Esophagus squamous epithelium (tissue), 5 donors: ENCODE results near the gene ACTL7A. TPM values are rescaled to one million over a fixed set of nuclear protein-coding genes. Genes with fewer than 3 reads are reported as not detected.
"Not testable (repeated sequence)": the region's sequence is repeated elsewhere in the genome, so short reads cannot be mapped to it uniquely, and the experiment has no call there.

Experiments
- DNase-seq: peaks from one replicate; lab custom pipeline; 2025; lab: John Stamatoyannopoulos, UW
- H3K27ac ChIP-seq, 4 donors: fragments of 200-600 bp; sonication (generic); one replicate each; pipeline ENCODE4 v1.5.1; 2016 to 2019; ENCODE audit warnings: mild to moderate bottlenecking in 1 of 4
- H3K27me3 ChIP-seq, 4 donors: fragments of 200-600 bp; sonication (generic); 1 replicate in 3 of 4; 2 replicates in 1 of 4; pipeline versions ENCODE4 v1.5.1 to v1.6.0; 2017 to 2021; ENCODE audit warnings: antibody characterized with exemption in 1 of 4
- H3K36me3 ChIP-seq, 3 donors: fragments of 200-600 bp; sonication (generic); one replicate each; pipeline ENCODE4 v1.5.1; 2016 to 2019
- H3K4me1 ChIP-seq, 3 donors: fragments of 200-600 bp; sonication (generic); one replicate each; pipeline ENCODE4 v1.5.1; 2017 to 2019
- H3K4me3 ChIP-seq, 4 donors: fragments of 200-600 bp; sonication (generic); 1 replicate in 3 of 4; 2 replicates in 1 of 4; pipeline ENCODE4 v1.5.1; 2016 to 2019; ENCODE audit warnings: mild to moderate bottlenecking in 2 of 4, moderate library complexity in 1 of 4
- H3K9me3 ChIP-seq, 3 donors: fragments of 200-600 bp; sonication (generic); one replicate each; pipeline ENCODE4 v1.5.1; 2016 to 2019
- CTCF ChIP-seq, 6 experiments: fragments of 450-650 bp in 4 of 6; fragments of 200-600 bp in 2 of 6; sonication (generic) in 2 of 6; IDR thresholded peaks; one replicate each; pipeline ENCODE4 v1.5.1; 2016 to 2019; ENCODE audit warnings: antibody characterized with exemption in 6 of 6, mild to moderate bottlenecking in 4 of 6, moderate library complexity in 4 of 6
- POLR2A ChIP-seq, 4 donors: fragments of 450-650 bp; IDR thresholded peaks; one replicate each; pipeline ENCODE4 v1.6.1; 2017; ENCODE audit warnings: antibody characterized with exemption in 4 of 4, mild to moderate bottlenecking in 4 of 4, moderate library complexity in 3 of 4
- WGBS, 2 donors: methylation state at CpG; one replicate each; pipeline ENCODE4 v1.1.5; 2018; 5-methylcytosine and 5-hydroxymethylcytosine counted together
- intact Hi-C: fragments of 100-400 bp; cut with DNase I; formaldehyde crosslinking; loops from one replicate; pipeline ENCODE4 v1.15.0; 2022
- total RNA-seq, 4 donors: library from RNA; depleted of rRNA; stranded (reverse); fragments of >200 nt; gene quantifications; one replicate each; pipeline ENCODE4 v1.1.0, GENCODE V29; 2016
- donor health status: DM: yes; HTN: yes; CAD: no.

Gene ACTL7A
- total RNA-seq, 4 donors from 2014 or later: not detected

- H3K27ac ChIP-seq: no peak overlapping the region
- TF ChIP-seq CTCF (IDR thresholded peaks at IDR 0.05) (no peak), POLR2A (IDR thresholded peaks at IDR 0.05) (no peak)
- 58 to 70% methylated on average over 2 of the region's 2 CpGs for WGBS, 2 donors
- DNase-seq: no peak
- H3K4me1 ChIP-seq: peaks cover 7 to 32% (median 8%) of the 10 kb centered on the region in 3 donors
- no peaks in the 10 kb centered on the region for H3K27me3 ChIP-seq
- no peaks in the 10 kb centered on the region for H3K9me3 ChIP-seq
- no peaks in the 10 kb centered on the region for H3K36me3 ChIP-seq
- intact Hi-C loops: no loop called here
- no peak overlapping the region for H3K4me3 ChIP-seq
Measured at GRCh38 chr9:108845947-108846346, 16.1 kb upstream of the ACTL7A start.

- H3K36me3 ChIP-seq, H3K4me3 ChIP-seq, H3K27ac ChIP-seq, DNase-seq, intact Hi-C loops, H3K27me3 ChIP-seq, H3K9me3 ChIP-seq: not testable (repeated sequence)
- WGBS, 2 donors: 88 to 97% methylated on average over 4 to 8 of the region's 8 CpGs
- peaks cover 7 to 32% (median 8%) of the 10 kb centered on the region in 3 donors for H3K4me1 ChIP-seq
Measured at GRCh38 chr9:108848296-108848695, 13.8 kb upstream of the ACTL7A start.

- Histone ChIP-seq H3K27me3 (no peaks in the 10 kb centered on the region), H3K4me3 (no peak overlapping the region), H3K27ac (no peak overlapping the region), H3K9me3 (no peaks in the 10 kb centered on the region), H3K4me1 (peaks cover 0 to 17% (median under 1%) of the 10 kb centered on the region in 3 donors), H3K36me3 (no peaks in the 10 kb centered on the region)
- intact Hi-C loops: no loop called here
- no peak for DNase-seq
- no peak for TF ChIP-seq POLR2A (IDR thresholded peaks at IDR 0.05)
- TF ChIP-seq CTCF (IDR thresholded peaks at IDR 0.05): peak in 3 of 6 experiments; percentile 4 to 37 (median 23)
- 75 to 83% methylated on average over 3 of the region's 3 CpGs for WGBS, 2 donors
Measured at GRCh38 chr9:108850293-108850897, 11.7 kb upstream of the ACTL7A start.

GRCh38 chr9:108851138-108851537, 10.9 kb upstream of the ACTL7A start:
- 82 to 94% methylated on average over 3 of the region's 3 CpGs for WGBS, 2 donors
- no peaks in the 10 kb centered on the region for H3K36me3 ChIP-seq
- peaks cover 0 to 10% (median 0%) of the 10 kb centered on the region in 3 donors for H3K4me1 ChIP-seq
- H3K27me3 ChIP-seq: no peaks in the 10 kb centered on the region
- no peak overlapping the region for H3K4me3 ChIP-seq
- H3K9me3 ChIP-seq: no peaks in the 10 kb centered on the region
- intact Hi-C loops: no loop called here
- DNase-seq: no peak
- TF ChIP-seq CTCF (IDR thresholded peaks at IDR 0.05): no peak
- no peak for TF ChIP-seq POLR2A (IDR thresholded peaks at IDR 0.05)
- H3K27ac ChIP-seq: no peak overlapping the region

- Histone ChIP-seq H3K4me3 (no peak overlapping the region), H3K27ac (no peak overlapping the region), H3K27me3 (no peaks in the 10 kb centered on the region), H3K9me3 (no peaks in the 10 kb centered on the region), H3K4me1 (peaks cover 0 to 9% (median 0%) of the 10 kb centered on the region in 3 donors), H3K36me3 (no peaks in the 10 kb centered on the region)
- WGBS, 2 donors: 38 to 41% methylated on average over 1 of the region's 1 CpG
- no peak for DNase-seq
- TF ChIP-seq CTCF (IDR thresholded peaks at IDR 0.05) (no peak), POLR2A (IDR thresholded peaks at IDR 0.05) (no peak)
- intact Hi-C loops: no loop called here
Measured at GRCh38 chr9:108852079-108852478, 10.0 kb upstream of the ACTL7A start.
